ENCODE measurements around the gene KIF6.

KIF6 gene

DNA sequence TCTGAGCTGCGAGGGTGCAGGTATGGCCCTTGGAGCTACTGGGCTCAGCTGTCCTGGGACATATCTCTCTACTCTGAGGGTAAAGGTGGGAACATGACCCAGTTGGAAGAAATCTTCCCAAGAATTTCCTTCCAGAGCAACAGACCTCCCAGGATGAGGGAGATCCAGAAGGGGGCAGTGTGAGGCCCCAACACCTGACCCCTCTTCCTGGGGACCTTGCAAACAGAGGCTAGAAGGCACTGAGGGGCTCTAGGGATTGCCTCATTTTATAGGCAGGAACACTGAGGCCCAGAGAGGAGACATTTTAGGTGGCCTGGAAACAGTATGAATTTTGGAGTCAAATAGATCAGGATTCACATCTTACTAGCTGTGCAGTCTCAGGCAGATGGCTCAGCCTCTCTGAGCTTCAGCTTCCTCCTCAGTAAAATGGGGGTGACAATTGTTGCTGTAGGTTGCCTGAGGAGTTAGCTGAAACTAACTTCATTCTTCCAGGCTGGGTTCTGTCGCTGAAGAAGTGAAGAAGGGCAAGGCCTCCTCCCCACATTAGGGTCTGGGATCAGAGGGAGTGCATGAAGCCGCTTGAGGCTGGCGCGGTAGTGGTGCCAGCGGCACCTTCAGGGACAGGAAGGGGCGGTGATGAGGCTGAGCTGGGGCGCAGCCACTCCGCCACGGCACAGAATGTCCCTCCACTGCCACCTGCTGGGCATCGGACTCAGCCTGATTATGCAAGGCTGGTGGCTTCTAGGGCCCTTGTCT lies 422.4 kb downstream of the KIF6 start (continued):
- TF ChIP-seq, protein P1, sequence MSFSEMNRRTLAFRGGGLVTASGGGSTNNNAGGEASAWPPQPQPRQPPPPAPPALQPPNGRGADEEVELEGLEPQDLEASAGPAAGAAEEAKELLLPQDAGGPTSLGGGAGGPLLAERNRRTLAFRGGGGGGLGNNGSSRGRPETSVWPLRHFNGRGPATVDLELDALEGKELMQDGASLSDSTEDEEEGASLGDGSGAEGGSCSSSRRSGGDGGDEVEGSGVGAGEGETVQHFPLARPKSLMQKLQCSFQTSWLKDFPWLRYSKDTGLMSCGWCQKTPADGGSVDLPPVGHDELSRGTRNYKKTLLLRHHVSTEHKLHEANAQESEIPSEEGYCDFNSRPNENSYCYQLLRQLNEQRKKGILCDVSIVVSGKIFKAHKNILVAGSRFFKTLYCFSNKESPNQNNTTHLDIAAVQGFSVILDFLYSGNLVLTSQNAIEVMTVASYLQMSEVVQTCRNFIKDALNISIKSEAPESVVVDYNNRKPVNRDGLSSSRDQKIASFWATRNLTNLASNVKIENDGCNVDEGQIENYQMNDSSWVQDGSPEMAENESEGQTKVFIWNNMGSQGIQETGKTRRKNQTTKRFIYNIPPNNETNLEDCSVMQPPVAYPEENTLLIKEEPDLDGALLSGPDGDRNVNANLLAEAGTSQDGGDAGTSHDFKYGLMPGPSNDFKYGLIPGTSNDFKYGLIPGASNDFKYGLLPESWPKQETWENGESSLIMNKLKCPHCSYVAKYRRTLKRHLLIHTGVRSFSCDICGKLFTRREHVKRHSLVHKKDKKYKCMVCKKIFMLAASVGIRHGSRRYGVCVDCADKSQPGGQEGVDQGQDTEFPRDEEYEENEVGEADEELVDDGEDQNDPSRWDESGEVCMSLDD (tag by site-specific recombination; IDR thresholded peaks at IDR 0.05) = peak; percentile 49; the same call in 1 of the 2 replicates
- TF ChIP-seq ZNF558 (tag by site-specific recombination; IDR thresholded peaks at IDR 0.05) = no peak
- TF ChIP-seq, protein P2, sequence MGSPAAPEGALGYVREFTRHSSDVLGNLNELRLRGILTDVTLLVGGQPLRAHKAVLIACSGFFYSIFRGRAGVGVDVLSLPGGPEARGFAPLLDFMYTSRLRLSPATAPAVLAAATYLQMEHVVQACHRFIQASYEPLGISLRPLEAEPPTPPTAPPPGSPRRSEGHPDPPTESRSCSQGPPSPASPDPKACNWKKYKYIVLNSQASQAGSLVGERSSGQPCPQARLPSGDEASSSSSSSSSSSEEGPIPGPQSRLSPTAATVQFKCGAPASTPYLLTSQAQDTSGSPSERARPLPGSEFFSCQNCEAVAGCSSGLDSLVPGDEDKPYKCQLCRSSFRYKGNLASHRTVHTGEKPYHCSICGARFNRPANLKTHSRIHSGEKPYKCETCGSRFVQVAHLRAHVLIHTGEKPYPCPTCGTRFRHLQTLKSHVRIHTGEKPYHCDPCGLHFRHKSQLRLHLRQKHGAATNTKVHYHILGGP (tag by site-specific recombination; IDR thresholded peaks at IDR 0.05) = no peak
- no peak for TF ChIP-seq ZNF548 (tag by site-specific recombination; IDR thresholded peaks at IDR 0.05)
- TF ChIP-seq, protein P3, sequence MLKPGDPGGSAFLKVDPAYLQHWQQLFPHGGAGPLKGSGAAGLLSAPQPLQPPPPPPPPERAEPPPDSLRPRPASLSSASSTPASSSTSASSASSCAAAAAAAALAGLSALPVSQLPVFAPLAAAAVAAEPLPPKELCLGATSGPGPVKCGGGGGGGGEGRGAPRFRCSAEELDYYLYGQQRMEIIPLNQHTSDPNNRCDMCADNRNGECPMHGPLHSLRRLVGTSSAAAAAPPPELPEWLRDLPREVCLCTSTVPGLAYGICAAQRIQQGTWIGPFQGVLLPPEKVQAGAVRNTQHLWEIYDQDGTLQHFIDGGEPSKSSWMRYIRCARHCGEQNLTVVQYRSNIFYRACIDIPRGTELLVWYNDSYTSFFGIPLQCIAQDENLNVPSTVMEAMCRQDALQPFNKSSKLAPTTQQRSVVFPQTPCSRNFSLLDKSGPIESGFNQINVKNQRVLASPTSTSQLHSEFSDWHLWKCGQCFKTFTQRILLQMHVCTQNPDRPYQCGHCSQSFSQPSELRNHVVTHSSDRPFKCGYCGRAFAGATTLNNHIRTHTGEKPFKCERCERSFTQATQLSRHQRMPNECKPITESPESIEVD (tag by site-specific recombination; IDR thresholded peaks at IDR 0.05) = no peak
- TF ChIP-seq GLI2 (tag by site-specific recombination; IDR thresholded peaks at IDR 0.05; ENCODE audit: borderline replicate concordance, low read depth) = no peak
- TF ChIP-seq ZBTB1 (tag by site-specific recombination; IDR thresholded peaks at IDR 0.05) = no peak
- TF ChIP-seq, protein P4, sequence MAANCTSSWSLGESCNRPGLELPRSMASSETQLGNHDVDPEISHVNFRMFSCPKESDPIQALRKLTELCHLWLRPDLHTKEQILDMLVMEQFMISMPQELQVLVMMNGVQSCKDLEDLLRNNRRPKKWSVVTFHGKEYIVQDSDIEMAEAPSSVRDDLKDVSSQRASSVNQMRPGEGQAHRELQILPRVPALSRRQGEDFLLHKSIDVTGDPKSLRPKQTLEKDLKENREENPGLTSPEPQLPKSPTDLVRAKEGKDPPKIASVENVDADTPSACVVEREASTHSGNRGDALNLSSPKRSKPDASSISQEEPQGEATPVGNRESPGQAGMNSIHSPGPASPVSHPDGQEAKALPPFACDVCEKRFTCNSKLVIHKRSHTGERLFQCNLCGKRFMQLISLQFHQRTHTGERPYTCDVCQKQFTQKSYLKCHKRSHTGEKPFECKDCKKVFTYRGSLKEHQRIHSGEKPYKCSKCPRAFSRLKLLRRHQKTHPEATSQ (tag by site-specific recombination; IDR thresholded peaks at IDR 0.05) = no peak
- TF ChIP-seq ZNF571 (tag by site-specific recombination; IDR thresholded peaks at IDR 0.05) = no peak
- TF ChIP-seq ZNF510 (tag by site-specific recombination; IDR thresholded peaks at IDR 0.05; ENCODE audit: insufficient replicate concordance) = no peak
- TF ChIP-seq, protein P5, sequence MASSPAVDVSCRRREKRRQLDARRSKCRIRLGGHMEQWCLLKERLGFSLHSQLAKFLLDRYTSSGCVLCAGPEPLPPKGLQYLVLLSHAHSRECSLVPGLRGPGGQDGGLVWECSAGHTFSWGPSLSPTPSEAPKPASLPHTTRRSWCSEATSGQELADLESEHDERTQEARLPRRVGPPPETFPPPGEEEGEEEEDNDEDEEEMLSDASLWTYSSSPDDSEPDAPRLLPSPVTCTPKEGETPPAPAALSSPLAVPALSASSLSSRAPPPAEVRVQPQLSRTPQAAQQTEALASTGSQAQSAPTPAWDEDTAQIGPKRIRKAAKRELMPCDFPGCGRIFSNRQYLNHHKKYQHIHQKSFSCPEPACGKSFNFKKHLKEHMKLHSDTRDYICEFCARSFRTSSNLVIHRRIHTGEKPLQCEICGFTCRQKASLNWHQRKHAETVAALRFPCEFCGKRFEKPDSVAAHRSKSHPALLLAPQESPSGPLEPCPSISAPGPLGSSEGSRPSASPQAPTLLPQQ (tag by site-specific recombination; IDR thresholded peaks at IDR 0.05) = 0 out of 2 replicates have a peak, but pooled peaks have one; percentile 35
- TF ChIP-seq ZNF768 (tag by site-specific recombination; IDR thresholded peaks at IDR 0.05) = peak; percentile 86; the same call in 1 of the 2 replicates
- no peak for TF ChIP-seq ZNF155 (tag by site-specific recombination; IDR thresholded peaks at IDR 0.05)
- no peak for TF ChIP-seq ZBTB20 (tag by site-specific recombination; IDR thresholded peaks at IDR 0.05)
- TF ChIP-seq, protein P6, sequence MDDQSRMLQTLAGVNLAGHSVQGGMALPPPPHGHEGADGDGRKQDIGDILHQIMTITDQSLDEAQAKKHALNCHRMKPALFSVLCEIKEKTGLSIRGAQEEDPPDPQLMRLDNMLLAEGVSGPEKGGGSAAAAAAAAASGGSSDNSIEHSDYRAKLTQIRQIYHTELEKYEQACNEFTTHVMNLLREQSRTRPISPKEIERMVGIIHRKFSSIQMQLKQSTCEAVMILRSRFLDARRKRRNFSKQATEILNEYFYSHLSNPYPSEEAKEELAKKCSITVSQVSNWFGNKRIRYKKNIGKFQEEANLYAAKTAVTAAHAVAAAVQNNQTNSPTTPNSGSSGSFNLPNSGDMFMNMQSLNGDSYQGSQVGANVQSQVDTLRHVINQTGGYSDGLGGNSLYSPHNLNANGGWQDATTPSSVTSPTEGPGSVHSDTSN (CRISPR knock-in tag; IDR thresholded peaks at IDR 0.05) = peak; percentile 50; the same call in 1 of the 2 replicates
- 0 out of 2 replicates have a peak, but pooled peaks have one; percentile 21 for TF ChIP-seq ZXDB (tag by site-specific recombination; IDR thresholded peaks at IDR 0.05)
- TF ChIP-seq ZNF335 (tag by site-specific recombination; conservative IDR thresholded peaks at IDR 0.05) = peak; percentile 60; the same call in 1 of the 2 replicates
- TF ChIP-seq ZEB2 (tag by site-specific recombination; IDR thresholded peaks at IDR 0.05) = no peak
- no peak for TF ChIP-seq ZNF585B (tag by site-specific recombination; IDR thresholded peaks at IDR 0.05)
- TF ChIP-seq ZNF626 (tag by site-specific recombination; IDR thresholded peaks at IDR 0.05) = no peak
- no peak for TF ChIP-seq MYNN (tag by site-specific recombination; IDR thresholded peaks at IDR 0.05; ENCODE audit: borderline replicate concordance)
- TF ChIP-seq, protein P7, sequence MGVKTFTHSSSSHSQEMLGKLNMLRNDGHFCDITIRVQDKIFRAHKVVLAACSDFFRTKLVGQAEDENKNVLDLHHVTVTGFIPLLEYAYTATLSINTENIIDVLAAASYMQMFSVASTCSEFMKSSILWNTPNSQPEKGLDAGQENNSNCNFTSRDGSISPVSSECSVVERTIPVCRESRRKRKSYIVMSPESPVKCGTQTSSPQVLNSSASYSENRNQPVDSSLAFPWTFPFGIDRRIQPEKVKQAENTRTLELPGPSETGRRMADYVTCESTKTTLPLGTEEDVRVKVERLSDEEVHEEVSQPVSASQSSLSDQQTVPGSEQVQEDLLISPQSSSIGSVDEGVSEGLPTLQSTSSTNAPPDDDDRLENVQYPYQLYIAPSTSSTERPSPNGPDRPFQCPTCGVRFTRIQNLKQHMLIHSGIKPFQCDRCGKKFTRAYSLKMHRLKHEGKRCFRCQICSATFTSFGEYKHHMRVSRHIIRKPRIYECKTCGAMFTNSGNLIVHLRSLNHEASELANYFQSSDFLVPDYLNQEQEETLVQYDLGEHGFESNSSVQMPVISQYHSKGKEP (tag by site-specific recombination; IDR thresholded peaks at IDR 0.05) = no peak
- no peak for TF ChIP-seq ZNF777 (tag by site-specific recombination; IDR thresholded peaks at IDR 0.05; ENCODE audit: borderline replicate concordance)
- TF ChIP-seq MZF1 (tag by site-specific recombination; IDR thresholded peaks at IDR 0.05; ENCODE audit: borderline replicate concordance) = no peak
- no peak for TF ChIP-seq YY2 (tag by site-specific recombination; IDR thresholded peaks at IDR 0.05)
- no peak; the same call in 1 of the 2 replicates for TF ChIP-seq ZNF561 (tag by site-specific recombination; IDR thresholded peaks at IDR 0.05; ENCODE audit: borderline replicate concordance)
- no peak for TF ChIP-seq ZNF473 (tag by site-specific recombination; IDR thresholded peaks at IDR 0.05)
- peak; percentile 74; the same call in 1 of the 2 replicates for TF ChIP-seq KLF16 (tag by site-specific recombination; IDR thresholded peaks at IDR 0.05)
